GM18505 (cell line): Measurements from ENCODE around the gene TPM3.
A peak's percentile ranks its signal among the peaks of the same experiment; 100 is the strongest.
"Not testable (repeated sequence)": the region's sequence is repeated elsewhere in the genome, so short reads cannot be mapped to it uniquely, and the experiment has no call there.

Experiments used
- ATAC-seq: cut with Tn5 transposase; IDR thresholded peaks from one replicate; pipeline ENCODE4 v1.9.1; 2021; ENCODE audit not compliant: unreplicated experiment
- POLR2A ChIP-seq: IDR thresholded peaks from 4 replicates; pipeline ENCODE4 v1.6.1; 2011; ENCODE audit warnings: borderline replicate concordance; ENCODE audit not compliant: insufficient read depth, insufficient read length; ENCODE audit errors: extremely low read depth

TPM3 gene

DNA sequence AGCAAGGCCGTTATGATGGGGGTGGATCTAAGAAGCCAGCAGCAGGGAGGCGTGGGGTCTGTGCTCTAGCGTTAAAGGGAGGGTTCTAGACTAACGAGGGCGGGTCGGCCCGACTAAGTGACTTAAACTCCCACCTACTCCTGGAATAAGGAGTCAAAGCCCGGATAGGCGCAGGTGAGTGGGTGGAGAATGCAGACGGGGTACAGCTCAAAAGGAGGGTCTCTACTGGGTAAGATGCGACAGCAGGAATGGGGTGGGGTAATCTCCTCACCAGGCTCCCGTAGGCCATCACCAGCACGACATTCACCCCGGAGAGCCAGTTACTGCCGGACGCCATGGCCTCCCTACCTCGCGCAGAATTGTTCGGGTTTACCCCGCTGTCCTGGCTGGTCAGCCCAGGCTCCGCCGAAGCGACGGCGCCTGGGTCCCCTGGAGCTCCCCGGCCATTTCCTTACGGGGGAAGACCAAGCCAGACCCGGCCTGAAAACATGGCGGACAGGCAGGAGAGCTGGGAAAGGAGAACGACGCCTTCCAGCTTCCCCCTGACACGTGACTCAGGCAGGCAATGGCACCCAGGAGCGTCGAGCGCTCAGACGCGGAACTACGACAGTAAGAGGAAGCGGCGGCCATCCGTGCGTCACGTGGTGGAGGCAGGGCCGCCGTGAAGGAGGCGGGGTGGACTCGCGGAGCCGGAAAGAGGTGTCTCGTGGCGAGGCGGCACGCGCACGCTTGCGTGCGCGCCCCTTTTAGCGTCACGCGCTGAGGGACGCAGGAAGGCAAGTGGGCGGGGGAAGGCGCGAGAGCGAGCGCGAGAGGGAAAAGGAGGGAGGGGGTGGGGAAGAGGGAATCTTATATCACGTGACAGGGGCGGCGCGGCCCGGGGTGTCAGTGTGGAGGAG lies 28.4 kb upstream of the TPM3 start, which contains the start of gene UBAP2L:
TSS of gene UBAP2L (plus strand) at position 885 of the 899 bp plus-strand sequence. CDS start 4,169 bp downstream, outside the sequence.
- ATAC-seq = peak; percentile 92

DNA sequence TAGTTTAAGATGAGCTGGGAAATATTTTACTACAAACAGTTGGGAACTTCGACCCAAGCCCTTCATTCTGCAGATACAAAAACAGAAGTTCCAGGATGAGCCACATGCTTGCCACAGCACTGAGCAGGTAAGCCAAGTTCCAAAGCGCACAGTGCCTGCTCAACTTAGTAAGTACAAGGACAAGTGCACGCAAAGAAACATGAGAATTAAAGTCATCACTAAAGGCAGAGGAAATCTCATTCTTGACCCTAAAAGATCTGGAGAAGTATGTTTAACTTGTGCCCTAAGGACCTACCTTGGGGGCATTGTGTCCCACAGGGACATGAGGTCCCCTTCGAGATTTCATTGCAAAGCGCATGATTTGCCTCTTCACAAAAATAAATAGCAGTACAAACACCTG lies 27.6 kb upstream of the TPM3 start:
- TF ChIP-seq POLR2A = no peak

More for the DNA sequence above, 28.4 kb upstream of the TPM3 start, which contains the start of gene UBAP2L:
- peak; percentile 90 for TF ChIP-seq POLR2A

DNA sequence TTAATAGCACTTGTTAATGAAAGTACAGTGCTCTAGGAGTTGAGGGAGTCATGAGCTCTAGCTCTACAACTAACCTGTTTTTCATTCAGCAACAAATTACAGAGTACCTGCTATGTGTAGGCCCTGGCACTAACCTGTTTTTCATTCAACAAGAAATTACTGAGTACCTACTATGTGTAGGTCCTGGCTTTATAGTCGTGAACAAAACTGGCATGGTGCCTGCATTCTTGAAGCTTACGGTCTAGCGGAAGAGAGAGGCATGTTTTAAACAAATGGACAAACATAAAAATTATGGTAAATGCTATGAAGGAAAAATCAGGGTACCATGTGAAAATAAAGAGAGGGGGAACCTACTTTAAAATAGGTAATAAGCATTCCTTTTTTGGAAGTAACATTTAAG lies 26.6 kb upstream of the TPM3 start:
- no peak for ATAC-seq
- TF ChIP-seq POLR2A = no peak

More for the DNA sequence above, 27.6 kb upstream of the TPM3 start:
- ATAC-seq = no peak

DNA sequence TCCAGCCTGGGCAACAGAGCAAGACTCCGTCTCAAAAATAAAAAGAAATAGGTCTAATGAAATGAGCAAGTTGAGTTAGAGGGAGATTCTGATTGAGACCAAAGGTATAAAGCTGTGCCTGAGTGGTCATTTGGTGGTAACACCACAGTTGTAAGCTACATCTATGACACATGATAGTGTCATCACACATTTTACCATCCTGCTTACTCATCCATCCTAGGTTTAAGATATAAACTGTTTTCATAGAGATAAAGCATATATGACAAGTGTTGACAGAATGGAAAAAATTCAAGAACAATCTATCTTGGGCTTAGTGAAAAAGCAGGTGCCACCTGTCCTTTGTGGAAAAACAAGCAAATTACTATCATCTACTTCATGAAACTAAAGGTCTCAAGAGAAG lies 21.4 kb upstream of the TPM3 start:
- no peak for ATAC-seq
- TF ChIP-seq POLR2A = no peak

DNA sequence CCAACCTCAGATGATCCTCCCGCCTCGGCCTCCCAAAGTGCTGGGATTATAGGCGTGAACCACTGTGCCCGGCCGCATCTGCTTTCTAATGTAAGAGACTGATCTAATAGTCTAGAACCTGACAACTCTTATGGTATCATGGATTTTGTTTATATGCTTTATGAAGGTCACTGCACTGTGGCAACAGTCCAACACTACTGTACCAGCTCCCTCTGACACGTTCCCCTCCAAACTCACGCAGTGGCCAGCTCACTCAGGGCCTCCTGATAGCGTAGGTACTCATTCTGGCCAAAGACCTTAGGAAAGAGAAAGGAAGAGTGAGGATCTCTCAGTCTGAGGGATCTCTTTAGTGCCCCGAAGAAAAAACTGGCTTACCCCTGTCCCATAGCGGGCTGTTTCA lies 20.2 kb upstream of the TPM3 start:
- ATAC-seq = no peak
- no peak for TF ChIP-seq POLR2A

DNA sequence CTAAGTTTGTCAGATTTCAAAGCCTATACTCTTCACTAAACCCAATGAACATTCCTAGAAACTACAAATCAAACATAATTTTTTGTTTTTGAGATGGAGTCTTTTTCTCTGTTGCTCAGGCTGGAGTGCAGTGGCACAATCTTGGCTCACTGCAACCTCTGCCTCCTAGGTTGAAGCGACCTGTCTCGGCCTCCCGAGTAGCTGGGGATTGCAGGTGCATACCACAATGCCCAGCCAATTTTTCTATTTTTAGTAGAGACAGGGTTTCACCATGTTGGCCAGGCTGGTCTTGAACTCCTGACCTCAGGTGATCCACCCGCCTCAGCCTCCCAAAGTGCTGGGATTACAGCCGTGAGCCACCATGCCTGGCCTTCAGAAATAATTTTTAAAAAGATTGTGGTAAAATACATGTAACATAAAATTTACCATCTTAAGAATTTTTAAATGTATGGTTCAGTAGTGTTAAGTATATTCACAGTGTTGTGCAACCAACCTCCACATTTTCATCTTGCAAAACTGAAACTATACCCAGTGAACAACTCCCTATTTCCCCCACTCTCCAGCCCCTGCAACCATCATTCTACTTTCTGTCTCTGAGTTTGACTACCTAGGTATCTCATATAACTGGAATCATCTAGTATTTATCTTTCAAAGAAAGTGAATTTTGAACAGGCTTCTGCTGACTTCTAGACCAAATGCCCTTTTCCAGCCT lies 16.9 kb upstream of the TPM3 start:
- no peak for TF ChIP-seq POLR2A
- no peak for ATAC-seq

DNA sequence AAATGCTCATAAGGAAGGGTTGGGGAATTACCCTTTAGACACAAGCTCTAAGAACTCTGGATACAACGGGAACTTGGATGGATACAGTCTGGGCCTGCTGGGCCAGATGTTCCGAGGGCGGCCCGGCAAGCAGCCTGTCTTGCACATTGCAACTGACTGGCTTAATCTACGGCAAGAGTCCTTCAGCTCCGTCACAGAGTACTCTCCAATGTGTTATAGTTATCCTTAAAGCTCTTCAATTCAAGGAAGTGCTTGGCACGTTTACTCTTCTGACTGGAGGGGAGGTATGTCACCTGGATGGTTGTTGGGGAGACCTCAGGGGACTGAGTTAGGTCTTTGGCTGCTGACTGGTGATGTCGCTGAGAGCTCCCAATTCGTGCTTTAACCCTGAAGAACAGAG lies 15.4 kb upstream of the TPM3 start:
- no peak for ATAC-seq
- no peak for TF ChIP-seq POLR2A

DNA sequence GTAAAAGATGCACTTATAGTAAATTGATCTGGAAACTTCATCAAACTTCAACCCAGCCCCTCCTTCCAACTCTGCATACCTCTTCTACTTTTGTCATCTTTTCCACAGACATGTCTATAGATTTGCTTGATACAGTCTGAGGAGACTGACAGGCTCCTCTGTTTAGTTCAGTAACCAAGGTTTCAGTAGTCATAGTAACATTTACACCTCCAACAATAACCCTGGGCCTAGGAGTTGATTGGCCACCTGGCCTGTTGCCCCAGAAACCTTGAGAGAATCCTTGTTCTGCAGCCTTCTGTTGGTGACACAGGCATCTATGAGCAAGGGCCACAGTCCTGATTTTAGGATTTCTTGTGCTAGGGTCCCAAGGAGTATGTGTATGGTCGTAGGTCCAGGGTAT lies 14.3 kb upstream of the TPM3 start, which contains the start of gene CFAP141:
TSS of gene CFAP141 (minus strand) at position 138 of the 400 bp plus-strand sequence. CDS start at position 112, 26 bp downstream.
- no peak for ATAC-seq
- no peak for TF ChIP-seq POLR2A

DNA sequence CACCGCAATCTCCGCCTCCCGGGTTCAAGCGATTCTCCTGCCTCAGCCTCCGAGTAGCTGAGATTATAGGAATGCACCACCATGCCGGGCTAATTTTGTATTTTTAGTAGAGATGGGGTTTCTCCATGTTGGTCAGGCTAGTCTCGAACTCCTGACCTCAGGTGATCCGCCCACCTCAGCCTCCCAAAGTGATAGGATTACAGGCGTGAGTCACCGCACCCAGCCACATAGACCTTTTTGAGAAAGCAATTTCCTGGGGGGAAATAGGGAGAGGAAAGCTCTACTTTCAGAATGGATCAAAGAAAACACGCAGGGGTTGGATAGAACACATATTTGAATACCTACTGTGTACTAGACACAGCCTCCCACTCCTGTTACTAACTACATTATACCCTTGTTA lies 13.9 kb upstream of the TPM3 start:
- peak; percentile 11 for TF ChIP-seq POLR2A
- ATAC-seq = not testable (repeated sequence)

DNA sequence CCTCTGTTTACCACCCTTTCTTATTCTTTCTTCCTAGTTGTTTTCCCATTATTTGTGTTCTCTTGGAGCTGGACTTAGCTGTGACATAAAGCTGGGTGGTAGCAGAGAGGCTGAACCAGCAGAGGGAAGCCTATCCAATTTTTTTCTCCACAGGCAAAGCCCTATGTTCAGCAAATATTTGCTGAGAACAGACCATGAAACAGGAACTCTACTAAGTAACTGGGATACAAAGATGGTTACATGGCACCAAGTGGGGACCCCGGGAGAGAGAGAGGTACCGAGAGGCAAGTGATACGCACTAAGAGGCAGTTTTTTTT lies 7.6 kb upstream of the TPM3 start:
- no peak for TF ChIP-seq POLR2A
- no peak for ATAC-seq

DNA sequence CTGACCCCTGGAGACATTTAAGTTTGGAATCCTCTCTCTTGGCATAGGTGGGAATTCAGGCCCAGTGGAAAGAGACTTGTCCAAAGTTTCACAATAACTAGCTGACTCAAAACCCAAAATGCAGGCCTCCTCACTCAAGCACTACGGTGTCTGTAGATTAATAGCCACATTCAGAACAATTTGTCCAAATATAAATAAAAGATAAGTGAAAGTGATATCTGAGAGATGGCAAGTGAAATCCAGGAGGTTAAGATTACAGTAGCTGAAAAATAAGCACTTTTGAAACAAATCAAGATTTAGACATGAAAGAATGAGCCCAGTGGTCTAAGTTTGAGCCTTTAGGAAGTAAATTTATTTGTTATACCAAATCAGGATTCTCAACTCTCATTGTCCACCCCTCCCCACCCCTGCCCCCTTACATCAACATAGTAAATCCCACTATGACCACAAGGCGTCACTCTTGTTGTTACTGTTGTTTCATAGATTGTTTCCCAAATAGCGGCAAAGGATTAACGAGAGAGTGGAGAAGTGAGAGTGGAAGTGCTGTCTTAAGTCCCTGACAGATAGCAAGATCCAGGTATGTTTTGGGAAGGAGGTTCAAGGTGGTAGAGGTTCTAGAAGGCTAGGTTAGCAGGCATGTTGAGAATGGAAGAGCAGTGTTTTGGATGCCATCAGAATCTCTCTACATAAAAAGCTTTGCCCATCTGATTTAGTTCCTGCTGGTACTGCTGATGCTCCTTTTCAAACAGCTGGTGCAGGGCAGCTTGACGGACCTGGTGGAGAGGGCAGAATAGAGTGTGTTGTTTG lies 7.1 kb upstream of the TPM3 start:
- no peak for ATAC-seq
- no peak for TF ChIP-seq POLR2A

DNA sequence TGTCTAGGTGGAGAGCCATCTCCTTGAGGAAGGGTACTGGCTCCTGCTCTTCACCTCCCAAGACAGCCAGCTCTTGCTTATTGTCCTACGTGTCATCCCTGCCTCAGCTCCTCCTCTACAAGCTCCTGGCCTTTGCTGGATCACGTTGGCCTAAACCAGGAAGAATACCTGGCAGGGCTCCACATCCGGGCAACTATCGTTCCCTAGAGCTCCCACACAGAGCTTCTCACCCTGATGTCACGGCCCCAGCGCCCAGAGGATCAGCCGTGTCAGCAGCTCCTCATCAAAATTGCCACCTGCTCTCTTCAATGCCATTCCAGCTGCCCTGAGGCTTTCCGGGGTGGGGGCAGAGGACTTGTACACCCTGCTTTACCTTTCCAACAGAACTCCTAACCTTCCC lies 1.9 kb upstream of the TPM3 start:
- no peak for TF ChIP-seq POLR2A
- ATAC-seq = no peak

DNA sequence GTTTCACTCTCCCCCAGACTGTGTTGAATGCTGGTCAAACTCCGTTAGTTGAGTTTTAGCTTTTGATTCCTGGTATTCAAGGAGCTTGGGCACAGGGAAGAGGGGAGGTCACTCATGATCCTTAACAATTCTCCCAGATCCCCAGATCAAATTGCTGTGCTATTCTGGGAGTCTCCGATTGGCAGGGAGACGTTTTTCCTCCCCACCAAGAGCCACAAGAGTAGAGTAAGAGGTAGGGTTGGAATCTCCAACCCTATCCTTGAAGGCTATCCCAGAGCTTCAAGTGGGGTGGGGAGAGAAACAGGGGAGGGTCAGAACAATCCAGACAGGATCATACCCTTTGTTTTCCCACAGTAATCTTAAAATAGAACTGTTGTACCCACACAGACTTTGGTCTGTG lies 576 bp upstream of the TPM3 start:
- ATAC-seq = no peak
- TF ChIP-seq POLR2A = no peak
